Cardiac muscle cell (in vitro differentiated cells and primary cell): ENCODE measurements around the gene TRAP1. TPM values are rescaled to one million over a fixed set of nuclear protein-coding genes. Genes with fewer than 3 reads are reported as not detected.

ENCODE experiments used
- DNase-seq, 2 donors: peaks; one replicate each; pipeline versions ENCODE4 v3.0.0 to v3.0.0-alpha.2; 2010 to 2017; ENCODE audit warnings: low read depth in 1 of 2, low spot score in 1 of 2
- H3K27ac ChIP-seq: fragments of 200-600 bp; sonication (generic); 2 replicates; pipeline ENCODE4 v1.5.1; 2016
- H3K27me3 ChIP-seq: fragments of 200-600 bp; sonication (generic); 2 replicates; pipeline ENCODE4 v1.6.0; 2016; ENCODE audit warnings: control low read depth
- H3K36me3 ChIP-seq: fragments of 200-600 bp; sonication (generic); 2 replicates; pipeline ENCODE4 v1.5.1; 2016; ENCODE audit warnings: control low read depth
- H3K4me1 ChIP-seq: fragments of 200-600 bp; sonication (generic); 2 replicates; pipeline ENCODE4 v1.8.1; 2017; ENCODE audit warnings: low read depth, mild to moderate bottlenecking, mixed run types
- H3K4me3 ChIP-seq: fragments of 200-600 bp; sonication (generic); 2 replicates; pipeline ENCODE4 v1.5.1; 2016; ENCODE audit warnings: mild to moderate bottlenecking
- H3K9me3 ChIP-seq: fragments of 200-600 bp; sonication (generic); 2 replicates; pipeline ENCODE4 v1.5.1; 2017; ENCODE audit warnings: low read depth, mild to moderate bottlenecking, control low read depth
- polyA plus RNA-seq: library from polyadenylated mRNA; unstranded; fragments of >200 nt; fragmentation: Nextera tagmentation; extraction: Ambion mirVana; gene quantifications from 2 replicates; pipeline ENCODE4 v1.2.1, GENCODE V29; 2016
- total RNA-seq: library from RNA; depleted of rRNA; stranded (reverse); fragments of >200 nt; gene quantifications from 2 replicates; pipeline ENCODE4 v1.2.3, GENCODE V29; 2016
- TF ChIP-seq, protein P1 (sequence below): IDR thresholded peaks from 2 replicates; pipeline ENCODE4 v1.5.1; 2012; ENCODE audit warnings: low read depth, mild to moderate bottlenecking, low read length

The TRAP1 gene
- total and polyA plus RNA-seq, 2 experiments from 2014 or later, result 157 to 164 TPM

DNA sequence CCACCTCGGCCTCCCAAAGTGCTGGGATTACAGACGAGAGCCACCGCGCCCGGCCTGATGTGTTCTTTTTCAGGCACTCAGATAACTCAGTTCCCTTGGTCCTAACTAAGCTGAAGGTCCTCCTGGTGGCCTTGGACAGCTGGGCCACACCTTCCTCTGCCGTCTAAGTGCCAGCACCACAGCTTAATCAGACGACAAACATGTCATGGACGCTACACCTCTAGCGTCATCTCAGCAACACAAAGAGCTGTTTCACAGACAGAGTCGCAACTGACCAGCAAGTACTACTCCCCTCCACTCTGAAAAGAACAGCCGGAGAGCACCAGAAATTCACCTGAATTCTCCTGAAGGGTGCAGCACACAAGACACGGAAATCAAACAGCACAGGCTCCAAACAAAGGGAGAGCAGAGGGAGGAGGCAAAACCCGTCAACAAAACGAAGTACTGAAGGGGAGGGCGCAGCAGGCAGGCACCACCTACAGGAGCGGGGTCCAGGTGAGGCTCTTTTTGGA is 4.4 kb downstream of the TRAP1 start:
- Histone ChIP-seq H3K27me3 (no peaks in the 10 kb centered on the region), H3K4me1 (no peaks in the 10 kb centered on the region), H3K9me3 (no peaks in the 10 kb centered on the region), H3K36me3 (no peaks in the 10 kb centered on the region), H3K27ac (peak overlapping the region; percentile 12), H3K4me3 (no peak overlapping the region)
- TF ChIP-seq, protein P1, sequence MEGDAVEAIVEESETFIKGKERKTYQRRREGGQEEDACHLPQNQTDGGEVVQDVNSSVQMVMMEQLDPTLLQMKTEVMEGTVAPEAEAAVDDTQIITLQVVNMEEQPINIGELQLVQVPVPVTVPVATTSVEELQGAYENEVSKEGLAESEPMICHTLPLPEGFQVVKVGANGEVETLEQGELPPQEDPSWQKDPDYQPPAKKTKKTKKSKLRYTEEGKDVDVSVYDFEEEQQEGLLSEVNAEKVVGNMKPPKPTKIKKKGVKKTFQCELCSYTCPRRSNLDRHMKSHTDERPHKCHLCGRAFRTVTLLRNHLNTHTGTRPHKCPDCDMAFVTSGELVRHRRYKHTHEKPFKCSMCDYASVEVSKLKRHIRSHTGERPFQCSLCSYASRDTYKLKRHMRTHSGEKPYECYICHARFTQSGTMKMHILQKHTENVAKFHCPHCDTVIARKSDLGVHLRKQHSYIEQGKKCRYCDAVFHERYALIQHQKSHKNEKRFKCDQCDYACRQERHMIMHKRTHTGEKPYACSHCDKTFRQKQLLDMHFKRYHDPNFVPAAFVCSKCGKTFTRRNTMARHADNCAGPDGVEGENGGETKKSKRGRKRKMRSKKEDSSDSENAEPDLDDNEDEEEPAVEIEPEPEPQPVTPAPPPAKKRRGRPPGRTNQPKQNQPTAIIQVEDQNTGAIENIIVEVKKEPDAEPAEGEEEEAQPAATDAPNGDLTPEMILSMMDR, result no peak
- DNase-seq, result no peak

DNA sequence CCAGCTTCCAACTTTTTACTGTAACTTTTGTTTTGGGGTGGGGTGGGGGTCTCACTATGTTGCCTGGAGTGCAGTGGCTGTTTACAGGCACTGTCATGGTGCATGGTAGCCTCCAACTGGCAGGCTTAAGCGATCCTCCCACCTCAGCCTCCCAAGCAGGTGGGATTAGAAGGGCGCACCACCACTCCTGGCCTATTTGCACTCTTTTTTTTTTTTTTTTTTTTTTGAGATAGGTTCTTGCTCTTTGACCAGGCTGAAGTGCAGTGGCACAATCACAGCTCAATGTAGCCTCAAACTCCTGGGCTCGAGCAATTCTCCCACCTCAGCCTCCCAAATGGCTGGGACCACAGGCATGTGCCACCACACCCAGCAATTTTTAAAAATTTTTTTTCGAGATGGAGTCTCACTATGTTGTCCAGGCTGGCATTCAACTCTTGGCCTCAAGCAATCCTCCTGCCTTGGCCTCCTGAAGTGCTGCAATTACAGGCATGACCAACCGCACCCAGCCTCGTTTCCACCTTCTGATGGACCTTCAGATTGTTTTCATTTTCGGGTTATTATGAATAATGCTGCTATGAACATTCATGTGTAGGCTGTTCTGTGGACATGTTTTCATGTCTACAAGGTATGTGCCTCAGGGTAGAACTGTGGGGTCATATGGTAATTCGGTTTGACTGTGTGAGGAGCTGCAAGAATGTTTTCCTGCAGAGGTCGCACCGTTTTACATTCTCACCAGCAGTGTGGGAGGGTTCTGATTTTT is 10.9 kb downstream of the TRAP1 start:
- H3K27me3 ChIP-seq, result no peaks in the 10 kb centered on the region
- no peak overlapping the region for H3K4me3 ChIP-seq
- no peaks in the 10 kb centered on the region for H3K9me3 ChIP-seq
- no peaks in the 10 kb centered on the region for H3K4me1 ChIP-seq
- no peaks in the 10 kb centered on the region for H3K36me3 ChIP-seq
- DNase-seq, result no peak
- TF ChIP-seq, protein P1, result no peak
- H3K27ac ChIP-seq, result no peak overlapping the region

DNA sequence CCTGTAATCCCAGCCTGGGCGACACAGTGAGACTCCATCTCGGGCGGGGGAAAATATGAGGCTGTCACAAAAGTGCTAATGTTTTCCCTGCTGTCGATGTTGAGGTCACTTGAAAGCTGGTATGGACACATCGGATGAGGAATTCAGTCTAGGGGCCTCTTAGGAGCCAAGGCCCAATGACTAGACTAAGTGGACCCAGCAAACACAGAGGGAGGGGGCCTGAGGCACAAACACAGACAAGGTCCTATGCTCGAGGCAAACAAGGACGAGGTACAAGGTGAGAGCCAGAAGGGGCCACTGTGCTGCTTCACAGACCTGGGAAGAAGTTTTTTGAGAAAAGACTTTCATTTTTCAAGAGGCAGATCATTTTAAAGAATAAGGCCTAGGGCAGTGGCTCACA is 15.2 kb downstream of the TRAP1 start:
- no peaks in the 10 kb centered on the region for H3K4me1 ChIP-seq
- no peak overlapping the region for H3K27ac ChIP-seq
- H3K36me3 ChIP-seq, result no peaks in the 10 kb centered on the region
- no peaks in the 10 kb centered on the region for H3K27me3 ChIP-seq
- TF ChIP-seq, protein P1, result no peak
- H3K9me3 ChIP-seq, result no peaks in the 10 kb centered on the region
- no peak for DNase-seq
- H3K4me3 ChIP-seq, result no peak overlapping the region

DNA sequence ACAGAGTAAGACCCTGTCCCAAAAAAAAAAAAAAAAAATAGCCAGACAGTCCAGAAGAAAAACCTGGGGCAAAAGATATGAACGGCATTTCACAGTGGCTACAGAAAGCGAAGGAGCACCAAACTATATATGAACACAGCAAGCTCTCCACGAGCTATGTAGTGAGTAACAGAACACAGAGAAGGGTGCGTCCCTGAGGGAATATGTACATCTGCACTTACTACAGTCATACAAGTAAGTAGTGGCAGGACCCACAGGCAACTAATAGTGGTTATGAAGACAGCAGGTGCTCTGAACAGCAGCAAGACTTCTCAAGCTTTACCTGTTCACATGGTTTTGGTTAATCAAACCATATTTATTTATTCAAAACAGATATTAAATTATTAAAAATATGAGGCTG is 15.8 kb downstream of the TRAP1 start:
- no peaks in the 10 kb centered on the region for H3K27me3 ChIP-seq
- no peak for DNase-seq
- H3K27ac ChIP-seq, result no peak overlapping the region
- H3K4me1 ChIP-seq, result no peaks in the 10 kb centered on the region
- no peaks in the 10 kb centered on the region for H3K36me3 ChIP-seq
- H3K4me3 ChIP-seq, result no peak overlapping the region
- TF ChIP-seq, protein P1, result no peak
- no peaks in the 10 kb centered on the region for H3K9me3 ChIP-seq

DNA sequence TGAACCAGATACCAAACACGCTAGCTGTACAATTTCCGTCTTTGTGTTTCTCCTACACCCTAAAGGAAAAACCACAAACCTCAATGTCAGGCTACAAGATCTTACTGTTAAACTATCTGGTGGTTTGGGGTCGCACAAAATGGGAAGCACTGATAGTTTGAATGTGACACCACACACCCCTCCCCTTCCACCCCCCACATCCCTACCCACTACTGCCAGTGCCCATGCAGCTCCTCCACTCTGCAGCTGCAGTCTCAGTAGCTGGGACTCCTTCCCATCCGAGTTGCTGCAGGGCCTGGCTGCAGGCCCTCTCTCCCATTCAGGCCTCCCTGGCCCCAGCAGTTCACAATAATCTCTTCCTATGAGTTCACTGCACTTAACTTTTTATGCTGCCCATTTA is 18.4 kb downstream of the TRAP1 start:
- no peak overlapping the region for H3K4me3 ChIP-seq
- DNase-seq, result peak in 1 of 2 donors; percentile 8
- no peaks in the 10 kb centered on the region for H3K27me3 ChIP-seq
- no peaks in the 10 kb centered on the region for H3K9me3 ChIP-seq
- no peak overlapping the region for H3K27ac ChIP-seq
- H3K4me1 ChIP-seq, result no peaks in the 10 kb centered on the region
- no peaks in the 10 kb centered on the region for H3K36me3 ChIP-seq
- TF ChIP-seq, protein P1, result no peak
